K562 (cell line): ENCODE data around the gene RPE65. TPM values are rescaled to one million over a fixed set of nuclear protein-coding genes. Genes with fewer than 3 reads are reported as not detected.

ENCODE experiments used
- ATAC-seq: fragments of 200-7000 bp; cut with Tn5 transposase; 3 replicates; pipeline ENCODE4 v1.9.1; 2020; ENCODE audit warnings: moderate library complexity
- BruUV-seq: library from RNA; stranded (reverse); fragments of 400-500 nt; replicated peaks from 2 replicates; lab custom pipeline; 2021; lab: Mats Ljungman, UMichigan
- CTCF ChIA-PET: fragments of 300-600 bp; formaldehyde crosslinking; extraction: SDS; loops from one replicate; lab custom pipeline; 2021; ENCODE audit warnings: low intra/inter-chr PET ratio; lab: Yijun Ruan, JAX
- POLR2A ChIA-PET: fragments of 300-600, 350-650 bp; sonication (Branson Sonifier 250); formaldehyde crosslinking; extraction: SDS; loops from one replicate; lab custom pipeline; 2021; ENCODE audit warnings: antibody characterized with exemption, inconsistent platforms; lab: Yijun Ruan, JAX
- DNase-seq, 4 experiments: peaks; one replicate each; pipeline versions ENCODE4 v3.0.0 to v3.0.0-alpha.2; 2011 to 2018; ENCODE audit warnings: low spot score in 3 of 4, mixed read lengths in 3 of 4; ENCODE audit errors: extremely low read depth in 1 of 4
- FAIRE-seq: peaks from 2 replicates; lab custom pipeline; 2011; peaks lifted over from hg19 to GRCh38; lab: Jason Lieb, UNC
- H2AFZ ChIP-seq: 2 replicates; pipeline ENCODE4 v1.6.0; 2011; ENCODE audit warnings: low read depth, low read length, control low read depth, inconsistent platforms
- H3K27ac ChIP-seq: fragments of 200-600 bp; 3 replicates; pipeline ENCODE4 v1.8.0; 2011; ENCODE audit warnings: low read depth, mild to moderate bottlenecking, control low read depth, inconsistent platforms, low read length, moderate library complexity, mixed read lengths; ENCODE audit errors: extremely low read depth
- H3K27me3 ChIP-seq, 2 experiments: fragments of 300-600 bp in 1 of 2; 2 replicates in 1 of 2; 3 replicates in 1 of 2; pipeline versions ENCODE4 v1.6.0 to v1.8.0; 2011; ENCODE audit warnings: inconsistent platforms in 2 of 2, low read length in 2 of 2, mild to moderate bottlenecking in 1 of 2, mixed read lengths in 1 of 2, moderate library complexity in 1 of 2; ENCODE audit not compliant: control insufficient read depth in 2 of 2, insufficient read depth in 2 of 2
- H3K36me3 ChIP-seq: fragments of 300-600 bp; 3 replicates; pipeline ENCODE4 v1.8.0; 2011; ENCODE audit warnings: mild to moderate bottlenecking, low read length, inconsistent platforms; ENCODE audit not compliant: control insufficient read depth, insufficient read depth
- H3K4me1 ChIP-seq, 2 experiments: fragments of 200-600 bp in 1 of 2; replicated peaks in 1 of 2; 2 replicates in 1 of 2; 3 replicates in 1 of 2; pipeline versions ENCODE4 v1.5.1 to v1.8.0; 2011; ENCODE audit warnings: inconsistent platforms in 2 of 2, low read length in 2 of 2, mild to moderate bottlenecking in 1 of 2, mixed read lengths in 1 of 2, moderate library complexity in 1 of 2; ENCODE audit not compliant: control insufficient read depth in 2 of 2, insufficient read depth in 2 of 2
- H3K4me2 ChIP-seq: 2 replicates; pipeline ENCODE4 v1.6.1; 2011; ENCODE audit warnings: low read length, control low read depth, inconsistent platforms, mixed read lengths; ENCODE audit not compliant: insufficient read depth
- H3K4me3 ChIP-seq: fragments of 200-600 bp; sonication (generic), shearing (Covaris generic); 2 replicates; pipeline ENCODE4 v1.5.1; 2016; ENCODE audit warnings: control low read depth, inconsistent platforms
- H3K79me2 ChIP-seq: fragments of 200-600 bp; 3 replicates; pipeline ENCODE4 v1.8.0; 2011; ENCODE audit warnings: low read length, inconsistent platforms; ENCODE audit not compliant: control insufficient read depth, insufficient read depth
- H3K9ac ChIP-seq, 2 experiments: 2 replicates each; pipeline versions ENCODE4 v1.6.0 to v1.6.1; 2011; ENCODE audit warnings: low read depth in 2 of 2, low read length in 2 of 2, control low read depth in 1 of 2, inconsistent platforms in 1 of 2, mild to moderate bottlenecking in 1 of 2, mixed read lengths in 1 of 2; ENCODE audit not compliant: insufficient read depth in 1 of 2
- H3K9me1 ChIP-seq: one replicate; pipeline ENCODE4 v1.6.0; 2011; ENCODE audit warnings: inconsistent platforms, mild to moderate bottlenecking, low read length, moderate library complexity; ENCODE audit not compliant: control insufficient read depth, insufficient read depth
- H3K9me3 ChIP-seq: replicated peaks from 2 replicates; pipeline ENCODE4 v1.5.1; 2011; ENCODE audit warnings: low read depth, low read length, inconsistent platforms; ENCODE audit not compliant: control insufficient read depth, insufficient read depth
- H4K20me1 ChIP-seq: replicated peaks from 2 replicates; pipeline ENCODE4 v1.6.1; 2011; ENCODE audit warnings: low read length, inconsistent platforms, mixed read lengths; ENCODE audit not compliant: control insufficient read depth, insufficient read depth
- CBX2 ChIP-seq: fragments of 200-600 bp; sonication (generic); IDR thresholded peaks from one replicate; pipeline ENCODE4 v1.6.1; 2012; ENCODE audit warnings: mild to moderate bottlenecking, low read length, inconsistent platforms; ENCODE audit not compliant: insufficient read depth, poor library complexity, severe bottlenecking
- ZBTB49 ChIP-seq: sonication (generic); formaldehyde crosslinking; IDR thresholded peaks from 2 replicates; pipeline ENCODE4 v1.8.0; 2022; ENCODE audit warnings: missing genetic modification reagents, mild to moderate bottlenecking, borderline replicate concordance
- ZNF318 ChIP-seq, 2 experiments: fragments of 450-650 bp; IDR thresholded peaks; 2 replicates each; pipeline ENCODE4 v1.6.1; 2016; ENCODE audit warnings: mild to moderate bottlenecking in 2 of 2, borderline replicate concordance in 1 of 2, low read depth in 1 of 2, moderate library complexity in 1 of 2
- WGBS: fragments of 100-300 bp; shearing (Covaris generic); methylation state at CpG from one replicate; pipeline ENCODE4 v1.1.6; 2016; ENCODE audit warnings: low coverage, mixed read lengths; ENCODE audit not compliant: insufficient coverage; ENCODE audit errors: missing lambda C conversion rate; 5-methylcytosine and 5-hydroxymethylcytosine counted together
- in situ Hi-C: fragments of 300-500 bp; cut with MboI; formaldehyde crosslinking; loops from 4 replicates; pipeline ENCODE4 v1.15.0; 2018; ENCODE audit warnings: inconsistent platforms, mixed read lengths
- intact Hi-C: fragments of 100-400 bp; cut with micrococcal nuclease; formaldehyde crosslinking; loops from 2 replicates; pipeline ENCODE4 v1.14.2; 2022
- polyA plus RNA-seq, 8 experiments: library from polyadenylated mRNA; depleted of rRNA in 4 of 8; stranded (reverse) in 5 of 8; unstranded in 3 of 8; fragments of >200 nt; fragmentation: Nextera tagmentation in 2 of 8; fragmentation: Illumina TruSeq in 1 of 8; extraction: Ambion mirVana in 2 of 8; extraction: Trizol in 1 of 8; gene quantifications; 2 replicates each; pipeline versions ENCODE4 v1.2.1 to v1.2.3, GENCODE V29; 2011 to 2014; ENCODE audit warnings: inconsistent platforms in 1 of 8, missing spikeins in 1 of 8
- total RNA-seq, 7 experiments: library from RNA; depleted of rRNA in 6 of 7; stranded (reverse); fragments of >200 nt in 6 of 7; fragmentation: Illumina TruSeq in 2 of 7; extraction: Trizol in 2 of 7; gene quantifications; 2 replicates each; pipeline versions ENCODE4 v1.2.1 to v1.2.3, GENCODE V29; 2011 to 2021; ENCODE audit warnings: low replicate concordance in 1 of 7

RPE65 gene
- total and polyA plus RNA-seq, 9 of the 15 experiments (the other 6 are each of a cell fraction or from before 2014, with no cell fraction given): 0.14 TPM; not detected in 8

GRCh38 chr1:68453060-68453670 is 3.4 kb upstream of the RPE65 start:
- Histone ChIP-seq H3K4me2 (no peak overlapping the region), H3K27me3 (no peaks in the 10 kb centered on the region), H3K27ac (no peak overlapping the region), H4K20me1 (no peaks in the 10 kb centered on the region), H3K4me1 (no peaks in the 10 kb centered on the region), H3K36me3 (no peaks in the 10 kb centered on the region), H3K9me1 (no peaks in the 10 kb centered on the region), H3K9me3 (no peaks in the 10 kb centered on the region), H3K4me3 (no peak overlapping the region), H3K79me2 (no peaks in the 10 kb centered on the region), H3K9ac (no peak overlapping the region), H2AFZ (no peak overlapping the region)
- no TSS peak for BruUV-seq
- intact Hi-C loops (no loop called here), in situ Hi-C loops (loop anchor here (25.0 kb wide), 2 partner anchors 916 to 1284 kb away; no protein-coding TSS in a partner anchor)
- no peak for ATAC-seq
- FAIRE-seq: no peak
- no peak for DNase-seq
- WGBS: 1% methylated on average over 8 of the region's 8 CpGs
- CTCF ChIA-PET: no interaction called here
- TF ChIP-seq CBX2: no peak
- no peak for TF ChIP-seq ZBTB49 (CRISPR knock-in tag)
- no peak for TF ChIP-seq ZNF318 (IDR thresholded peaks at IDR 0.05; ENCODE audit: borderline replicate concordance in 1 of 2, low read depth in 1 of 2)
- POLR2A ChIA-PET: no interaction called here
